Fibroblast of upper back skin (primary cell): ENCODE measurements around the gene EIF4ENIF1.
A peak's percentile ranks its signal among the peaks of the same experiment; 100 is the strongest.
"Not testable (repeated sequence)": the region's sequence is repeated elsewhere in the genome, so short reads cannot be mapped to it uniquely, and the experiment has no call there.

Source experiments
- DNase-seq: peaks from one replicate; pipeline ENCODE4 v3.0.0-alpha.2; 2013

The EIF4ENIF1 gene

GRCh38 chr22:31442768-31443489 is 46.7 kb downstream of the EIF4ENIF1 start:
- no peak for DNase-seq

DNA sequence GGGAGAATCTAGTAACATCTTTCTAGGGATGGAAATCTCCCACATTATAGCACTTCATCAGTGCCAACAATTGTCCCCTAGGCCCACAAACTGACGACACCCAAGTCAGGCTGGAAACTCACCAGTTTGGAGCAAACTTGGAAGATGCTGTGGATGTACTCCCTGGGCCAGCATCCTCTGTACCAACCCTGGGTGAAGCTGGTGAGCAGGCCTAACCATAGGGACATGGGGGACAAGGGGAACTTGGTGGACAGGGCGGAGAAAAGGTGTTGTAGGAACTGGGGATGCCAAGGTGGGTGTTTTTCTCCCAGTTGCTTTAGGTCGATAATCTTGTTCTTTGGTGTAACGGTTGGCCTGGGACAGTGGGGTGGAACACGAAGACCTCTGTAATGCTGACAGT is 48.0 kb downstream of the EIF4ENIF1 start:
- DNase-seq: no peak

DNA sequence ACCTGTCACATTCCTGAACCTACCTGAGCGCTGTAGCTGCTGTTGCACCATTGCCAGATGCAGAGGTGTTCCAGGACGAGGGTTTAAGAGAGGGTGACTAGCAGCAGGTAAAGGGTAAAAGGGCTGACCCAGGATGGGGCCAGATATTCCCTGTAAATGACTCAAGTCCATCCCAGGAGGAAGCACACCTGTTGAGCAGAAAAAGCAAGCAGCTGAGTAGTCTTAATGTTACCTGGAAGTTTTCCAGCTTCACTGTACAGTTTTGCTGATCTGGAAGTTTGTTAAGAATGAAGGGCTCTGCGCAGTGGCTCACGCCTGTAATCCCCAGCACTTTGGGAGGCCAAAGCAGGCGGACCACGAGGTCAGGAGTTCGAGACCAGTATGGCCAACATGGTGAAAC is 49.0 kb downstream of the EIF4ENIF1 start:
- no peak for DNase-seq

DNA sequence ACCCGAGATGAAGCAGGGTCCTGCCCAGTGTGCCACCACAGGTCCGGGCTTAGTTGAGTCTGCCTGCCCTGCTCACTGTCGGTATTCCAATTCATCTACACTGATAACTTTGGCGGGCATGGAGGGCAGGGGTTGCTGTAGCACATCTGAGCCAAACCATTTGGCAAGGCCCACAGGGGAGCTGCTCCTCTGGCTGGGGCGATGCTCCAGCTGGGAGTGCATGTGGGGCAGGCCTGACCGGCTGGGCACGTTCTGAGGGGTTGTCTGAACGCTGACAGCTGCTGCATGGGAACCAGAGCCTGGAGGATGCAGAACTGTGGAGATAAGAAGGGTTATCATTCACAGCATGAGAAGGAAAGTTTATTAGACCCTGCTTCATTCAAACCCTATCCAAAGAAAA is 49.8 kb downstream of the EIF4ENIF1 start:
- DNase-seq: no peak

DNA sequence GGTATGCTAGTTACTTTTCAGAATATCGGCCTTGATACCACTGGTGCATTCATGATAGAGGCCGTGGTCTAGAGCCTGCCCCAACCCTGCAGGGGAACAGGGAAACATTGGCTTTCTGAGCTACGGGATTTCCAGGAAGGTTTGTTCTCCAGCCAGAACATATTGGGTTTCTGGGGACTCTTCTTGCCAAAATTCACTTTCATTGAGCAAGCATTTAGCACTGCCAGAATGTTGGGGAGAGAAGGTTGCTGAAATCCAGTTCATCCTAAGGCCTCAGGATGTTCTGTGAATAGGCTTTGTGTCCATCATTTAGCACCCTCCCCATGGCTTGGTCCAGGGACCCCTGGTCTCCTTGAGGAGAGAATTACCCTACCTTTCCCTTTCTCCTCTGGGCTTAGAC is 53.5 kb downstream of the EIF4ENIF1 start:
- no peak for DNase-seq

GRCh38 chr22:31431950-31432349 is 57.7 kb downstream of the EIF4ENIF1 start:
- DNase-seq: no peak

GRCh38 chr22:31425331-31426050 is 64.2 kb downstream of the EIF4ENIF1 start:
- no peak for DNase-seq

DNA sequence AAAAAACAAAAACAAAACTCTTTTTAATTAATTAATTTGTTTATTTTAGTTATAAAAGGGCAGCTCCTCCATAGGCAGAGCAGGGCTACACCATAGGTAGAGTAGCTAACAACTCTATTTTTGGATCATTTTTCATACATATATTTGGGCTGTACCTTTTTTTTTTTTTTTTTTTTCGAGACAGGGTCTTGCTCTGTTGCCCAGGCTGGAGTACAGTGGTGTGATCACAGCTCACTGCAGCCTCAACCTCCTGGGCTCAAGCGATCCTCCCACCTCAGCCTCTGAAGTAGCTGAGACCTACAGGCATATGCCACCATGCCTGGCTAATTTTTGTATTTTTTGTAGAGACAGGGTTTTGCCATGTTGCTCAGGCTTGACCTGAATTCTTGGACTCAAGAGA is 87.3 kb downstream of the EIF4ENIF1 start:
- DNase-seq: not testable (repeated sequence)

GRCh38 chr22:31400023-31400397 is 89.6 kb downstream of the EIF4ENIF1 start:
- no peak for DNase-seq

- peak; percentile 96 for DNase-seq
These were observed 90.2 kb downstream of the EIF4ENIF1 start, which contains the start of gene DRG1 for GRCh38 chr22:31399211-31400022. TSS of gene DRG1 (plus strand) at chr22:31399604. CDS start at chr22:31399684, 80 bp downstream.

DNA sequence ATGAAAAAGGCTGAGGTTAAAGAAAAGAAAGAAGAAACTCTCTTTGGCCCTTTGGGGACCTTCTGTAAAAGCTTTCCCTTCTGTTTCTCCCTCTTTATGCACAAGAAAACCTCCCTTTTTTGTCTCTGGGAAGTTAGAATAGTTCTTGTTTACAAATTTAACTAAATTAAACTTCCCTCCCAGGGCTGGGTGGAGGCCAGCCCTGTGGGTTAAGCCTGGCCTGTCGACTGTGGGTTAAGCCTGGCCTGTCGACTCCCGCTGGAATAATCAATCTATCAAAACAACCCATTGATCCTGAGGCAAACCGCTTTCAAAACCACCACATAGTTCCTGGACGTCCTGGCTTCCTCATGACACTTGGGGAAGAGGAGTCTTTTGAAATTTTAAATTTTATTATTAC is 91.4 kb downstream of the EIF4ENIF1 start:
- peak; percentile 49 for DNase-seq

- DNase-seq: peak; percentile 63
These were observed 95.3 kb downstream of the EIF4ENIF1 start for GRCh38 chr22:31394326-31394725.

DNA sequence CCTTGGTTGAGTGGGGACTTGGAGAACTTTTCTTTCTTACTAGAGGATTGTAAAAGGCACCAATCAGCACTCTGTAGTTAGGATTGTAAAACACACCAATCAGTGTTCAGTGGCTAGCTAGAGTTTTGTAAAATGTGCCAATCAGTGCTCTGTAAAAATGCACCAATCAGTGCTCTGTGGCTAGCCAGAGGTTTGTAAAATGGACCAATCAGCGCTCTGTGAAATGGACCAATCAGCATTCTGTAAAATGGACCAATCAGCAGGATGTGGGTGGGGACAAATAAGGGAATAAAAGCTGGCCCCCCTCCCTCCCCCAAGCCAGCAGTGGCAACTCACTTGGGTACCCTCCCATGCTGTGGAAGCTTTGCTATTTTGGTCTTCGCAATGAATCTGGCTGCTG is 95.7 kb downstream of the EIF4ENIF1 start:
- DNase-seq: no peak
